Measurements from ENCODE around the gene HEATR9. TPM values are rescaled to one million over a fixed set of nuclear protein-coding genes. Genes with fewer than 3 reads are reported as not detected.
A peak's percentile ranks its signal among the peaks of the same experiment; 100 is the strongest.

Gene HEATR9
- polyA plus RNA-seq, 3 donors, result not detected

DNA sequence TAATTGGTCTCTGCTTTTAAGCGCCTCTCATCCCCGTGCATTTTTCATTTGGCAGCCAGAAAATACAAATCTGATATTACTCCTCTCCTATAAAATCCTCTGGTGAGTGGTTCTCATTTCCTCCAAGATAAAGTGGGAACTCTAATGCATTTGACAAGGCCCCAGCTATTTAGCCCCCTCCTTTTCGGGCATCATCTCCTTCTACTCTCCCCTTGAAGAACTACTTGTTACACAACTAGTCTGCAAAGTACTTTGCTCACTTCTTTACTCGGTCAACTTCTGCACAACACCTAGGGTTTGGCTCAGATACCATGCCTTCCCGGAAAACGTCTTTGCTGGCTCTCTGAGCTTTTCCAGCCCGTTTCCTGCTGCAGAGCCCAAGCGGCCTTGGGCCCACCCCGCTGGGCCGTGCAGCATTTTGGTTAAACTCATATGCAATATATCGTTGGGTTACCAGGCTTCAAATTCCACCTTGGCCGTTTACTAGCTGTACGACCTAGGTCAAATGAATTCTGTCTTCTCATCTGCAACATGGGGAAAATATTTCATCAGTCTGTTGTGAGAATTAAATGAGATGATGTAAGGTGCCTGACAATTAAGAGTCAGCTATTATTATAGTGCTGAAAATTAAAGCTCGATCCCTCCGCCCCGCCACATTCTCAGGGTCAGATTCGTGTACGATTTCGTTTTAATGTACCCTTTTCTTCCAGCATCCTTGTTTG, 60.3 kb downstream of the HEATR9 start:
- Histone ChIP-seq H3K27ac (ENCODE audit: low read depth in 1 of 2, low read length in 2 of 2) (peak overlapping the region; percentile 91 to 92), H3K4me1 (ENCODE audit: control insufficient read depth in 1 of 2, insufficient read depth in 2 of 2, low read length in 2 of 2) (peaks cover 28 to 44% of the 10 kb centered on the region in 2 donors), H3K27me3 (ENCODE audit: control insufficient read depth in 2 of 2, insufficient read depth in 2 of 2, low read length in 2 of 2) (no peaks in the 10 kb centered on the region), H3K9ac (ENCODE audit: insufficient read depth, low read length, poor library complexity, severe bottlenecking) (peak overlapping the region; percentile 93), H2AFZ (ENCODE audit: insufficient read depth, low read depth, low read length, poor library complexity, severe bottlenecking) (peak overlapping the region; percentile 77), H3K36me3 (replicated peaks in 1 of 2; ENCODE audit: control insufficient read depth in 1 of 2, insufficient read depth in 2 of 2, low read length in 2 of 2) (no peaks in the 10 kb centered on the region), H3K4me2 (replicated peaks; ENCODE audit: extremely low read depth, low read length, poor library complexity, severe bottlenecking) (peak overlapping the region; percentile 97), H3K9me3 (replicated peaks in 1 of 2; ENCODE audit: control insufficient read depth in 1 of 2, insufficient read depth in 1 of 2, low read length in 2 of 2) (no peaks in the 10 kb centered on the region), H4K20me1 (ENCODE audit: insufficient read depth, low read length) (peaks cover 35% of the 10 kb centered on the region), H3K4me3 (replicated peaks in 1 of 3; ENCODE audit: low read depth in 2 of 3, low read length in 3 of 3) (peak overlapping the region; percentile 56 to 92 (median 90)), H3K79me2 (ENCODE audit: insufficient read depth, low read length) (peaks cover 41% of the 10 kb centered on the region)
- Mint-ChIP-seq H3K36me3 (peaks cover 0 to 2% of the 10 kb centered on the region in 2 donors), H3K27me3 (ENCODE audit: low read depth in 3 of 3) (no peaks in the 10 kb centered on the region), H3K9me3 (no peaks in the 10 kb centered on the region), H3K4me1 (peaks cover 45% of the 10 kb centered on the region), H3K27ac (peak overlapping the region; percentile 92 to 99 (median 97)), H3K4me3 (peak overlapping the region; percentile 96 to 99)
- 12% methylated on average over 11 of the region's 19 CpGs for WGBS (ENCODE audit: insufficient coverage)
- no peak for DNase-seq
- TF ChIP-seq, protein P1, sequence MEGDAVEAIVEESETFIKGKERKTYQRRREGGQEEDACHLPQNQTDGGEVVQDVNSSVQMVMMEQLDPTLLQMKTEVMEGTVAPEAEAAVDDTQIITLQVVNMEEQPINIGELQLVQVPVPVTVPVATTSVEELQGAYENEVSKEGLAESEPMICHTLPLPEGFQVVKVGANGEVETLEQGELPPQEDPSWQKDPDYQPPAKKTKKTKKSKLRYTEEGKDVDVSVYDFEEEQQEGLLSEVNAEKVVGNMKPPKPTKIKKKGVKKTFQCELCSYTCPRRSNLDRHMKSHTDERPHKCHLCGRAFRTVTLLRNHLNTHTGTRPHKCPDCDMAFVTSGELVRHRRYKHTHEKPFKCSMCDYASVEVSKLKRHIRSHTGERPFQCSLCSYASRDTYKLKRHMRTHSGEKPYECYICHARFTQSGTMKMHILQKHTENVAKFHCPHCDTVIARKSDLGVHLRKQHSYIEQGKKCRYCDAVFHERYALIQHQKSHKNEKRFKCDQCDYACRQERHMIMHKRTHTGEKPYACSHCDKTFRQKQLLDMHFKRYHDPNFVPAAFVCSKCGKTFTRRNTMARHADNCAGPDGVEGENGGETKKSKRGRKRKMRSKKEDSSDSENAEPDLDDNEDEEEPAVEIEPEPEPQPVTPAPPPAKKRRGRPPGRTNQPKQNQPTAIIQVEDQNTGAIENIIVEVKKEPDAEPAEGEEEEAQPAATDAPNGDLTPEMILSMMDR (IDR thresholded peaks at IDR 0.05), result no peak
- intact Hi-C loops (cut with micrococcal nuclease), result loop anchor here in 1 of 2 donors (2.0 to 10.0 kb wide), 2 partner anchors 44 to 264 kb away; no protein-coding TSS in a partner anchor

DNA sequence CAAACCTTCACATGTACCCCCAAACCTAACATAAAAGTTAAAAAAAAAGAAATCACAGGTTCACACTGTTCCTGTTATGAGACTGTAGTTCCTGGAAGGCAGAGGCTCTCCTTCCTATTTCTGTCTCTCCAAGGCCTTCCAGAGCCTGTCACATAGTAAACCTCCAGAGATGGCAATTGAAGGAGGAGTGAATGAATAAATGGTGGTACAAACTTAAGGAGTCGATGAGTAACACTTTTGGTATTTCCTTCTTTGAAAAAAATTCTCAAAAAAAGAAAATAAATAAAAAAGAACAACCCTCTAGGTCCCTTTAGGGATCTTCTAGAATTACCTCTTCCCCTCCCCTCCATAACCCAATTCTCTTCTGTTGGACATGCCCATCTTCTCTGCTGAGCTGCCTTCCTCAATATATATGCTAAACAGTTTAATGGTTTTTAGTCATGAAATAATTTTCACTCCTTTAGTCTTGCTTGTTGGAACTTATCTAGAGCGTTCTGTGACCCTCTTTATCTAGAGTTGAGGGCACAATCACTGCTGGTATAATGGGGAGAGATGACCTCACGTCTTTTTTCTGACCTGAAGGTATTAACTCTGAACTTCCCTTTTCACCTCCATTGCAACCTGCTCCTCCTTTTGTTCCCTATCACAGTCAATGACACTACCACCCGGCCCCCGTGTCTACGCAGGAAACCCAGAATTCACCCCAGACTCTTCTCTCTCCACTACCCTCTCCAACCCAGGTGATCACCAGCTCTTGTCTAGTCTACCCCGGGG, 61.1 kb downstream of the HEATR9 start:
- Histone ChIP-seq H3K36me3 (replicated peaks in 1 of 2; ENCODE audit: control insufficient read depth in 1 of 2, insufficient read depth in 2 of 2, low read length in 2 of 2) (no peaks in the 10 kb centered on the region), H3K4me3 (replicated peaks in 1 of 3; ENCODE audit: low read depth in 2 of 3, low read length in 3 of 3) (no peak overlapping the region), H3K4me1 (ENCODE audit: control insufficient read depth in 1 of 2, insufficient read depth in 2 of 2, low read length in 2 of 2) (peaks cover 28 to 41% of the 10 kb centered on the region in 2 donors), H3K27me3 (ENCODE audit: control insufficient read depth in 2 of 2, insufficient read depth in 2 of 2, low read length in 2 of 2) (no peaks in the 10 kb centered on the region), H4K20me1 (ENCODE audit: insufficient read depth, low read length) (peaks cover 26% of the 10 kb centered on the region), H3K27ac (ENCODE audit: low read depth in 1 of 2, low read length in 2 of 2) (no peak overlapping the region), H3K9ac (ENCODE audit: insufficient read depth, low read length, poor library complexity, severe bottlenecking) (no peak overlapping the region), H2AFZ (ENCODE audit: insufficient read depth, low read depth, low read length, poor library complexity, severe bottlenecking) (no peak overlapping the region), H3K4me2 (replicated peaks; ENCODE audit: extremely low read depth, low read length, poor library complexity, severe bottlenecking) (no peak overlapping the region), H3K9me3 (replicated peaks in 1 of 2; ENCODE audit: control insufficient read depth in 1 of 2, insufficient read depth in 1 of 2, low read length in 2 of 2) (no peaks in the 10 kb centered on the region), H3K79me2 (ENCODE audit: insufficient read depth, low read length) (peaks cover 33% of the 10 kb centered on the region)
- Mint-ChIP-seq H3K27me3 (ENCODE audit: low read depth in 3 of 3) (peaks cover 0 to 1% (median 0%) of the 10 kb centered on the region in 3 donors), H3K27ac (peak overlapping the region in 1 of 7 donors; percentile 60), H3K4me1 (peaks cover 38% of the 10 kb centered on the region), H3K36me3 (peaks cover 0 to 2% of the 10 kb centered on the region in 2 donors), H3K4me3 (peak overlapping the region in 1 of 2 donors; percentile 96), H3K9me3 (no peaks in the 10 kb centered on the region)
- DNase-seq, result no peak
- intact Hi-C loops (cut with micrococcal nuclease), result loop anchor here in 1 of 2 donors (2.0 to 10.0 kb wide), 2 partner anchors 43 to 263 kb away; no protein-coding TSS in a partner anchor
- TF ChIP-seq, protein P1 (IDR thresholded peaks at IDR 0.05), result no peak
- WGBS (ENCODE audit: insufficient coverage), result 78% methylated on average over 4 of the region's 7 CpGs
